SHP77 treated with DMSO at 0.1 percent for 48 hours (cell line): ENCODE results near the gene SLC38A3.
A peak's percentile ranks its signal among the peaks of the same experiment; 100 is the strongest.
"Not testable (repeated sequence)": the region's sequence is repeated elsewhere in the genome, so short reads cannot be mapped to it uniquely, and the experiment has no call there.

Source experiments
- DNase-seq: peaks from one replicate; lab custom pipeline; 2025; lab: John Stamatoyannopoulos, UW

SLC38A3 gene

GRCh38 chr3:50250514-50250913 is 45.4 kb downstream of the SLC38A3 start:
- DNase-seq = no peak

GRCh38 chr3:50251220-50251619 is 46.1 kb downstream of the SLC38A3 start:
- no peak for DNase-seq

- no peak for DNase-seq
Measured at GRCh38 chr3:50254577-50255250, 49.6 kb downstream of the SLC38A3 start.

GRCh38 chr3:50255251-50255615 is 50.2 kb downstream of the SLC38A3 start:
- DNase-seq = no peak

- DNase-seq = no peak
Measured at GRCh38 chr3:50256978-50257890, 52.2 kb downstream of the SLC38A3 start.

- no peak for DNase-seq
Measured at GRCh38 chr3:50258029-50258680, 53.1 kb downstream of the SLC38A3 start.

- DNase-seq = no peak
Measured at GRCh38 chr3:50258979-50259378, 53.9 kb downstream of the SLC38A3 start.

GRCh38 chr3:50259432-50260026 is 54.5 kb downstream of the SLC38A3 start:
- no peak for DNase-seq

- DNase-seq = peak; percentile 47
Measured at GRCh38 chr3:50260027-50260941, 55.2 kb downstream of the SLC38A3 start.

- DNase-seq = no peak
Measured at GRCh38 chr3:50260942-50261441, 55.9 kb downstream of the SLC38A3 start.

- DNase-seq = no peak
Measured at GRCh38 chr3:50261505-50261904, 56.4 kb downstream of the SLC38A3 start.

GRCh38 chr3:50262200-50262599 is 57.1 kb downstream of the SLC38A3 start:
- not testable (repeated sequence) for DNase-seq

GRCh38 chr3:50262778-50263177 is 57.7 kb downstream of the SLC38A3 start:
- DNase-seq = no peak

- no peak for DNase-seq
Measured at GRCh38 chr3:50263478-50264382, 58.7 kb downstream of the SLC38A3 start.

GRCh38 chr3:50264383-50264963 is 59.4 kb downstream of the SLC38A3 start:
- no peak for DNase-seq

GRCh38 chr3:50264964-50265485 is 60.0 kb downstream of the SLC38A3 start:
- no peak for DNase-seq

GRCh38 chr3:50265571-50265970 is 60.5 kb downstream of the SLC38A3 start:
- DNase-seq = no peak

GRCh38 chr3:50266017-50266416 is 60.9 kb downstream of the SLC38A3 start:
- no peak for DNase-seq

- DNase-seq = no peak
Measured at GRCh38 chr3:50266836-50267235, 61.8 kb downstream of the SLC38A3 start.
